ENCODE measurements around the gene PSMB7. TPM values are rescaled to one million over a fixed set of nuclear protein-coding genes. Genes with fewer than 3 reads are reported as not detected.

PSMB7 gene
- total and polyA plus RNA-seq, 2 of the 8 experiments (the other 6 are each of a cell fraction or from before 2014, with no cell fraction given) = 222 to 357 TPM

- FAIRE-seq (no peak), DNase-seq (ENCODE audit: low read depth in 1 of 2, low spot score in 2 of 2) (no peak)
- Histone ChIP-seq H4K91ac (replicated peaks; ENCODE audit: insufficient read length, low read length) (no peak overlapping the region), H3K18ac (ENCODE audit: extremely low read depth, low read length) (no peak overlapping the region; the same call in 1 of the 2 replicates), H2BK15ac (ENCODE audit: low read length) (no peak overlapping the region; the same call in 1 of the 2 replicates), H3K79me1 (ENCODE audit: low read depth, low read length) (no peaks in the 10 kb centered on the region), H3K4me3 (ENCODE audit: extremely low read depth in 1 of 4, insufficient read depth in 2 of 4, low read depth in 3 of 4, low read length in 4 of 4) (no peak overlapping the region), H4K20me1 (replicated peaks in 1 of 2; ENCODE audit: control insufficient read depth in 1 of 2, insufficient read depth in 2 of 2, low read length in 2 of 2) (peaks cover 0 to 3% of the 10 kb centered on the region in 2 experiments), H3K4me1 (replicated peaks in 1 of 4; ENCODE audit: control insufficient read depth in 3 of 4, insufficient read depth in 4 of 4, low read length in 3 of 4) (peaks cover 0 to 6% (median 4%) of the 10 kb centered on the region in 4 experiments; a peak in 5 of 7 replicates), H2BK5ac (ENCODE audit: low read depth, low read length) (no peak overlapping the region), H2BK120ac (replicated peaks; ENCODE audit: low read depth, low read length) (no peak overlapping the region), H2AK5ac (ENCODE audit: low read depth, low read length) (no peak overlapping the region), H3K23ac (ENCODE audit: insufficient read length) (no peak overlapping the region), H3K4me2 (ENCODE audit: insufficient read depth in 1 of 2, low read depth in 2 of 2, low read length in 2 of 2) (no peak overlapping the region), H2BK20ac (ENCODE audit: low read length) (no peak overlapping the region), H3K9me3 (ENCODE audit: insufficient read depth in 2 of 2, low read depth in 1 of 2, low read length in 1 of 2) (peaks cover 0 to 4% of the 10 kb centered on the region in 2 experiments; a peak in 2 of 4 replicates), H3K9ac (replicated peaks in 1 of 4; ENCODE audit: extremely low read depth in 1 of 4, low read depth in 3 of 4, low read length in 3 of 4) (no peak overlapping the region), H3K4ac (replicated peaks; ENCODE audit: insufficient read length, low read depth, low read length) (no peak overlapping the region), H2AFZ (ENCODE audit: low read length) (no peak overlapping the region), H3K23me2 (ENCODE audit: low read depth, low read length) (peaks cover 6% of the 10 kb centered on the region; the same call in 1 of the 2 replicates), H4K5ac (ENCODE audit: insufficient read length, low read depth, low read length) (no peak overlapping the region), H3K79me2 (ENCODE audit: control insufficient read depth in 1 of 2, insufficient read depth in 2 of 2, low read length in 2 of 2) (no peaks in the 10 kb centered on the region), H2BK12ac (ENCODE audit: low read depth, low read length) (no peak overlapping the region), H3K27me3 (replicated peaks in 1 of 4; ENCODE audit: control insufficient read depth in 3 of 4, extremely low read depth in 1 of 4, insufficient read depth in 3 of 4, low read length in 3 of 4) (peaks cover 10 to 23% (median 17%) of the 10 kb centered on the region in 4 experiments), H3K36me3 (ENCODE audit: control insufficient read depth in 2 of 4, insufficient read depth in 4 of 4, low read length in 3 of 4) (peaks cover 0 to 3% (median 0%) of the 10 kb centered on the region in 4 experiments; a peak in 1 of 8 replicates), H3K14ac (ENCODE audit: insufficient read length) (no peak overlapping the region), H4K8ac (ENCODE audit: extremely low read depth, insufficient read depth, low read length) (peak overlapping the region; percentile 38; the same call in 1 of the 2 replicates), H3K56ac (replicated peaks; ENCODE audit: insufficient read length, low read depth, low read length) (no peak overlapping the region), H3K27ac (ENCODE audit: low read depth, low read length) (no peak overlapping the region)
- ChIA-PET POLR2A (ENCODE audit: partially characterized antibody) (no interaction called here), CTCF (ENCODE audit: partially characterized antibody) (interaction anchor here (0.7 to 6.6 kb wide), 11 partner anchors 9 to 904 kb away, joined by 3 to 35 read pairs (median 3); no protein-coding TSS in a partner anchor)
- WGBS, 2 experiments (ENCODE audit: extremely low coverage in 1 of 2, insufficient coverage in 1 of 2, insufficient read length in 1 of 2, insufficient replicate concordance in 2 of 2, low coverage in 1 of 2, low lambda C conversion rate in 2 of 2, missing lambda C conversion rate in 1 of 2) = 78% methylated on average over 15 of the region's 15 CpGs; no CpG with 5 or more reads in 1 of the 2 experiments
- TF ChIP-seq HDAC2 (IDR thresholded peaks at IDR 0.05; ENCODE audit: borderline replicate concordance in 1 of 2, low read depth in 2 of 2, low read length in 2 of 2) (no peak), KDM4A (IDR thresholded peaks at IDR 0.05; ENCODE audit: low read depth, low read length, severe bottlenecking) (no peak), BACH1 (IDR thresholded peaks at IDR 0.05; ENCODE audit: low read length) (no peak), CHD2 (IDR thresholded peaks at IDR 0.05; ENCODE audit: low read length) (no peak), POLR2AphosphoS5 (IDR thresholded peaks at IDR 0.05; ENCODE audit: low read depth, low read length) (no peak), RFX5 (IDR thresholded peaks at IDR 0.05; ENCODE audit: borderline replicate concordance, low read depth, low read length) (no peak), CHD1 (IDR thresholded peaks at IDR 0.05; ENCODE audit: low read depth, low read length) (no peak), NRF1 (IDR thresholded peaks at IDR 0.05; ENCODE audit: low read depth, low read length) (no peak), ASH2L (IDR thresholded peaks at IDR 0.05; ENCODE audit: low read length) (no peak), ZNF274 (IDR thresholded peaks at IDR 0.05; ENCODE audit: borderline replicate concordance, extremely low read depth, low read length) (no peak), EGR1 (IDR thresholded peaks at IDR 0.05; ENCODE audit: borderline replicate concordance, low read depth, low read length) (no peak), BCL11A (IDR thresholded peaks at IDR 0.05; ENCODE audit: low read depth in 2 of 2, low read length in 2 of 2) (no peak)
Observed at GRCh38 chr9:124456341-124457078, 41.3 kb upstream of the PSMB7 start.

All from H1 (cell line).